ENCODE measurements around the gene BCAS1.

BCAS1 gene

DNA sequence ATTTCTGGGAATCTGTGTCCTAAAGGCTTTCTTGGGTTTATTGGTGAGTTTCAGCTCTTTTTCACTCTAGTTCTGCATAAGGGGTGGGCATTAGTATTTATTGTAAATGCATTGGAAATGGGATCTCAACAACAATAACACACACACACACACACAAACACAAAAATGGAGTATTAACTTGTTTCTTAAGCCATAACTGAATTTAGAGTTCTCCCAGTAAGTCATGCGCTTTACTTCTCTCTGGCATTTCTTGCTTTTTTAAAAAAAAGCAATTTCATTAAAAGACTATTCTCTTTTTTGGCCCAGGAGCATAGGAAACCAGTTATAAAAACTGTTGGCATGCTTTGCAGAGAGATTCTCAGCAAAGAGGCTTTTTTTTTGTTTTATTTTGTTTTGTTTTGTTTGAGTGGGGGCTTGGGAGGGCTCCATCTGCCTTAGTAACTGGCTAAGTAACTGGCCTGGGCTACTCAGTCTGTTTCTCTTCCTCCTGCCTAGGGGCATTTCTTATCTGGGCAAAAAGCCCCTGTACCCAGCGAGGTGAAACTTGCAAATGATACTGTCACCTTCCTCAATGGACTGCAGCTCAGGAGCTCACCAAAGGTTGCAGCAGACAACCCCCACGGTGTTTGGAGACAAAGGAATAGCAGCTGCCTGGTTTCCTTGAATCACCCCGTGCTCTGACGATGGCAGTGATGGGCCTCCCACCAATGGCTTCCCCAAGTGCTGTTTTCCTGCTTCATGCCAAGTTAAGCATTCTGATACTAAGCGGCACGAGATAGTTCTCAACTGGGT is 128.5 kb downstream of the BCAS1 start:
- Histone ChIP-seq H3K79me2 (no peaks in the 10 kb centered on the region), H3K4me1 (peaks cover 21% of the 10 kb centered on the region), H3K27ac (no peak overlapping the region), H3K27me3 (ENCODE audit: control insufficient read depth, insufficient read depth, low read length) (no peaks in the 10 kb centered on the region), H3K9me3 (ENCODE audit: control insufficient read depth, low read length) (no peaks in the 10 kb centered on the region), H3K4me3 (ENCODE audit: low read depth, low read length) (no peak overlapping the region), H3K36me3 (ENCODE audit: control insufficient read depth, insufficient read depth, low read length) (no peaks in the 10 kb centered on the region), H3K4me2 (ENCODE audit: low read length) (no peak overlapping the region), H2AFZ (peak overlapping the region; percentile 65), H3K9ac (no peak overlapping the region)
- TF ChIP-seq, protein P1, sequence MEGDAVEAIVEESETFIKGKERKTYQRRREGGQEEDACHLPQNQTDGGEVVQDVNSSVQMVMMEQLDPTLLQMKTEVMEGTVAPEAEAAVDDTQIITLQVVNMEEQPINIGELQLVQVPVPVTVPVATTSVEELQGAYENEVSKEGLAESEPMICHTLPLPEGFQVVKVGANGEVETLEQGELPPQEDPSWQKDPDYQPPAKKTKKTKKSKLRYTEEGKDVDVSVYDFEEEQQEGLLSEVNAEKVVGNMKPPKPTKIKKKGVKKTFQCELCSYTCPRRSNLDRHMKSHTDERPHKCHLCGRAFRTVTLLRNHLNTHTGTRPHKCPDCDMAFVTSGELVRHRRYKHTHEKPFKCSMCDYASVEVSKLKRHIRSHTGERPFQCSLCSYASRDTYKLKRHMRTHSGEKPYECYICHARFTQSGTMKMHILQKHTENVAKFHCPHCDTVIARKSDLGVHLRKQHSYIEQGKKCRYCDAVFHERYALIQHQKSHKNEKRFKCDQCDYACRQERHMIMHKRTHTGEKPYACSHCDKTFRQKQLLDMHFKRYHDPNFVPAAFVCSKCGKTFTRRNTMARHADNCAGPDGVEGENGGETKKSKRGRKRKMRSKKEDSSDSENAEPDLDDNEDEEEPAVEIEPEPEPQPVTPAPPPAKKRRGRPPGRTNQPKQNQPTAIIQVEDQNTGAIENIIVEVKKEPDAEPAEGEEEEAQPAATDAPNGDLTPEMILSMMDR (IDR thresholded peaks at IDR 0.05) = no peak

DNA sequence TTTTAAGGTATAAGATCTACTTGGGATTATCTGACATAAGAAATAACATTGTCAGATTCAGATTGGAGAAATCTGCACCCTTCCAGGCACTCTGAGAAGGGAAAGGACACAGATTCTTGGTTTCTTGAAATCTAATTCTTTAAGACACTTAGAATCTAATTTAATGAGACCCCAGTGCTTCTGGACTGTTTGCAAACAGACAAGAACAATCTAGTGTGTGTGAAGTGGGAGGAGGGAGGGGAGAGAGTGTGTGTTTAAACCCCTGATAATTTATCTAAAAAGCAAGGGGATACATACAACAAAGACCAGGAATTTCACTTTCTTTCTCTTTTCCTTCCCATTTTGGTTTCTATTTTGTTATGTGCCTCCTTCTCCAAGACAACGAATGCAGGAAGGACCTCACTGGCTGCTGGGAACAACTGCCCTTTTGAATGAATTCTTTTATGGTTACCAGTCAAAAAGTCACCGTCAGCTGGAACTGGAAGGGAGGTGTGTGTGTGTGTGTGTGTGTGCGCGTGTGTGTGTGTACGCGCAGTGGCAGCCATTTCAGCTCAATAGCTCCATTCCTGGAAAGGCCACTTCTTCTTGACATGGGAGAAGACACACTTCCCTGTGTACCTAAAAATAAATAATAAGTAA is 129.4 kb downstream of the BCAS1 start:
- Histone ChIP-seq H3K27me3 (ENCODE audit: control insufficient read depth, insufficient read depth, low read length) (no peaks in the 10 kb centered on the region), H3K9ac (no peak overlapping the region), H3K4me2 (ENCODE audit: low read length) (no peak overlapping the region), H3K4me3 (ENCODE audit: low read depth, low read length) (no peak overlapping the region), H3K27ac (peak overlapping the region; percentile 83), H3K79me2 (no peaks in the 10 kb centered on the region), H3K9me3 (ENCODE audit: control insufficient read depth, low read length) (no peaks in the 10 kb centered on the region), H3K4me1 (peaks cover 21% of the 10 kb centered on the region), H3K36me3 (ENCODE audit: control insufficient read depth, insufficient read depth, low read length) (no peaks in the 10 kb centered on the region), H2AFZ (peak overlapping the region; percentile 67)
- TF ChIP-seq, protein P1 (IDR thresholded peaks at IDR 0.05) = no peak

DNA sequence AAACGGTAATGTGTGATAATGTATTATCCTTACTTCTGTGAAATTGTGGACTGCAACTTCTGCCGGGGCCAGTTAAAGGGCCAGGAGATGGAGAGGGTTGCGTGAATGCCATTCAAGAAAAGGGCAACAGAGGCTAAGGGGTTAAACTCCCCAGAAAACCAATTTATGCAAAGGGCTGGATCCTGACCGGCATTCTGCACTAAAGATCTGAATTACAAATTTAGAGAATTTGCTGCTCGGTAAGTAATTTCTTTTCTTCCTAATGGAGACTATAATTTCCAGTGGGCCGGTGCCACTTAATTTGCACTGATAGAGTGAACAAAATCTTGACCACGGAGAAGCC is 130.1 kb downstream of the BCAS1 start:
- no peak overlapping the region for H3K9ac ChIP-seq
- no peaks in the 10 kb centered on the region for H3K36me3 ChIP-seq (ENCODE audit: control insufficient read depth, insufficient read depth, low read length)
- H3K4me1 ChIP-seq = peaks cover 21% of the 10 kb centered on the region
- no peak overlapping the region for H3K4me2 ChIP-seq (ENCODE audit: low read length)
- no peak overlapping the region for H3K4me3 ChIP-seq (ENCODE audit: low read depth, low read length)
- H3K27ac ChIP-seq = peak overlapping the region; percentile 83
- H3K9me3 ChIP-seq (ENCODE audit: control insufficient read depth, low read length) = no peaks in the 10 kb centered on the region
- no peaks in the 10 kb centered on the region for H3K79me2 ChIP-seq
- H3K27me3 ChIP-seq (ENCODE audit: control insufficient read depth, insufficient read depth, low read length) = no peaks in the 10 kb centered on the region
- peak overlapping the region; percentile 67 for H2AFZ ChIP-seq
- TF ChIP-seq, protein P1 (IDR thresholded peaks at IDR 0.05) = no peak

DNA sequence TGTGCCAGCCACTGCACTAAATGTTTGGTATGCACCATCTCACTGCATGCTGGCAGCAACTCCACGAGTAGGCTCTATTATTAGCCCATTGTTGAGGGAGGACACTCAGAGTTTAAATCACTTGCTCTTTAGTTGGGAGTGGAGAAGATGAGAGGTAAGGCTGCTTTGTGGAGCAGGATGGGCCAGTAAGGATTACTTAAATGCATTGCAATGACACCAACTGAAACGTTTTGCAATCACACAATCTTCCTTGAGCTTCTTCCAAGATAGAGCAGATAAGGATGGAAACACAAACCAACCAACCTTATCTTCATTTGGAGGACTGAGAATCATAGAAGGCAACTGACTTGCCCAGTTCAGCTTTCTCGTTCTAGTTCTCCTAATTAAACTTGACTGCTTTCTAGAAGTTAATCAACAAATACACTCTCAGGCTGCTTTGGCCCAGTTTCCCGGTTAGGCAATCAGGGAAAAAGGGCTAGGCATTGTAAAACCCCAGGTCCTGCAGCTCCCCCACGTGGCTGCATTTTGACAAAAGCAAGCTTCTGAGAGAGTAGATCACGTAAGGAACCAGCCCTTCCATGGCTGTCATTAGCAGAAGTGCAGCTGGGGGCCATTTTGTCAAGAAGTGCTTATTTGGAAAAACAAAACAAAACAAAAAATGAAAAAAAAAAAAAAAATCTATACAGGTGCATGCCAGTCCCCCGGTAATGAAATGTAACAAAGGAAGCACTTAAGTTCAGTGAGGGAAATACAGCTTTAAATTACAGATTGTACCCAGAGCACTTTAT is 130.6 kb downstream of the BCAS1 start:
- Histone ChIP-seq H3K27me3 (ENCODE audit: control insufficient read depth, insufficient read depth, low read length) (no peaks in the 10 kb centered on the region), H3K36me3 (ENCODE audit: control insufficient read depth, insufficient read depth, low read length) (no peaks in the 10 kb centered on the region), H3K4me3 (ENCODE audit: low read depth, low read length) (peak overlapping the region; percentile 17), H3K4me1 (peaks cover 21% of the 10 kb centered on the region), H3K79me2 (no peaks in the 10 kb centered on the region), H3K9me3 (ENCODE audit: control insufficient read depth, low read length) (no peaks in the 10 kb centered on the region), H3K27ac (peak overlapping the region; percentile 83), H2AFZ (peak overlapping the region; percentile 67), H3K4me2 (ENCODE audit: low read length) (peak overlapping the region; percentile 50), H3K9ac (no peak overlapping the region)
- TF ChIP-seq, protein P1 (IDR thresholded peaks at IDR 0.05) = peak; percentile 82

All from parathyroid adenoma (tissue), 2 donors.